K562 (cell line): ENCODE data around the gene FAM83G. TPM values are rescaled to one million over a fixed set of nuclear protein-coding genes. Genes with fewer than 3 reads are reported as not detected.
A peak's percentile ranks its signal among the peaks of the same experiment; 100 is the strongest.

Source experiments
- ATAC-seq: fragments of 200-7000 bp; cut with Tn5 transposase; 3 replicates; pipeline ENCODE4 v1.9.1; 2020; ENCODE audit warnings: moderate library complexity
- BruUV-seq: library from RNA; stranded (reverse); fragments of 400-500 nt; replicated peaks from 2 replicates; lab custom pipeline; 2021; lab: Mats Ljungman, UMichigan
- CTCF ChIA-PET: fragments of 300-600 bp; formaldehyde crosslinking; extraction: SDS; loops from one replicate; lab custom pipeline; 2021; ENCODE audit warnings: low intra/inter-chr PET ratio; lab: Yijun Ruan, JAX
- POLR2A ChIA-PET: fragments of 300-600, 350-650 bp; sonication (Branson Sonifier 250); formaldehyde crosslinking; extraction: SDS; loops from one replicate; lab custom pipeline; 2021; ENCODE audit warnings: antibody characterized with exemption, inconsistent platforms; lab: Yijun Ruan, JAX
- DNase-seq, 4 experiments: peaks; one replicate each; pipeline versions ENCODE4 v3.0.0 to v3.0.0-alpha.2; 2011 to 2018; ENCODE audit warnings: low spot score in 3 of 4, mixed read lengths in 3 of 4; ENCODE audit errors: extremely low read depth in 1 of 4
- FAIRE-seq: peaks from 2 replicates; lab custom pipeline; 2011; peaks lifted over from hg19 to GRCh38; lab: Jason Lieb, UNC
- H2AFZ ChIP-seq: 2 replicates; pipeline ENCODE4 v1.6.0; 2011; ENCODE audit warnings: low read depth, low read length, control low read depth, inconsistent platforms
- H3K27ac ChIP-seq: fragments of 200-600 bp; 3 replicates; pipeline ENCODE4 v1.8.0; 2011; ENCODE audit warnings: low read depth, mild to moderate bottlenecking, control low read depth, inconsistent platforms, low read length, moderate library complexity, mixed read lengths; ENCODE audit errors: extremely low read depth
- H3K27me3 ChIP-seq, 2 experiments: fragments of 300-600 bp in 1 of 2; 2 replicates in 1 of 2; 3 replicates in 1 of 2; pipeline versions ENCODE4 v1.6.0 to v1.8.0; 2011; ENCODE audit warnings: inconsistent platforms in 2 of 2, low read length in 2 of 2, mild to moderate bottlenecking in 1 of 2, mixed read lengths in 1 of 2, moderate library complexity in 1 of 2; ENCODE audit not compliant: control insufficient read depth in 2 of 2, insufficient read depth in 2 of 2
- H3K36me3 ChIP-seq: fragments of 300-600 bp; 3 replicates; pipeline ENCODE4 v1.8.0; 2011; ENCODE audit warnings: mild to moderate bottlenecking, low read length, inconsistent platforms; ENCODE audit not compliant: control insufficient read depth, insufficient read depth
- H3K4me1 ChIP-seq, 2 experiments: fragments of 200-600 bp in 1 of 2; replicated peaks in 1 of 2; 2 replicates in 1 of 2; 3 replicates in 1 of 2; pipeline versions ENCODE4 v1.5.1 to v1.8.0; 2011; ENCODE audit warnings: inconsistent platforms in 2 of 2, low read length in 2 of 2, mild to moderate bottlenecking in 1 of 2, mixed read lengths in 1 of 2, moderate library complexity in 1 of 2; ENCODE audit not compliant: control insufficient read depth in 2 of 2, insufficient read depth in 2 of 2
- H3K4me2 ChIP-seq: 2 replicates; pipeline ENCODE4 v1.6.1; 2011; ENCODE audit warnings: low read length, control low read depth, inconsistent platforms, mixed read lengths; ENCODE audit not compliant: insufficient read depth
- H3K4me3 ChIP-seq: fragments of 200-600 bp; sonication (generic), shearing (Covaris generic); 2 replicates; pipeline ENCODE4 v1.5.1; 2016; ENCODE audit warnings: control low read depth, inconsistent platforms
- H3K79me2 ChIP-seq: fragments of 200-600 bp; 3 replicates; pipeline ENCODE4 v1.8.0; 2011; ENCODE audit warnings: low read length, inconsistent platforms; ENCODE audit not compliant: control insufficient read depth, insufficient read depth
- H3K9ac ChIP-seq, 2 experiments: 2 replicates each; pipeline versions ENCODE4 v1.6.0 to v1.6.1; 2011; ENCODE audit warnings: low read depth in 2 of 2, low read length in 2 of 2, control low read depth in 1 of 2, inconsistent platforms in 1 of 2, mild to moderate bottlenecking in 1 of 2, mixed read lengths in 1 of 2; ENCODE audit not compliant: insufficient read depth in 1 of 2
- H3K9me1 ChIP-seq: one replicate; pipeline ENCODE4 v1.6.0; 2011; ENCODE audit warnings: inconsistent platforms, mild to moderate bottlenecking, low read length, moderate library complexity; ENCODE audit not compliant: control insufficient read depth, insufficient read depth
- H3K9me3 ChIP-seq: replicated peaks from 2 replicates; pipeline ENCODE4 v1.5.1; 2011; ENCODE audit warnings: low read depth, low read length, inconsistent platforms; ENCODE audit not compliant: control insufficient read depth, insufficient read depth
- H4K20me1 ChIP-seq: replicated peaks from 2 replicates; pipeline ENCODE4 v1.6.1; 2011; ENCODE audit warnings: low read length, inconsistent platforms, mixed read lengths; ENCODE audit not compliant: control insufficient read depth, insufficient read depth
- HDAC1 ChIP-seq, 2 experiments: fragments of 450-650 bp; IDR thresholded peaks; 2 replicates each; pipeline ENCODE4 v1.6.1; 2016 to 2017; ENCODE audit warnings: inconsistent platforms in 1 of 2, mild to moderate bottlenecking in 1 of 2, moderate library complexity in 1 of 2
- KLF16 ChIP-seq: IDR thresholded peaks from 2 replicates; pipeline ENCODE4 v1.6.1; 2016; ENCODE audit warnings: antibody characterized with exemption
- MIER1 ChIP-seq: fragments of 450-650 bp; IDR thresholded peaks from 2 replicates; pipeline ENCODE4 v1.6.1; 2016; ENCODE audit warnings: antibody characterized with exemption, mild to moderate bottlenecking, low read depth
- NFRKB ChIP-seq: fragments of 450-650 bp; IDR thresholded peaks from 2 replicates; pipeline ENCODE4 v1.6.1; 2016; ENCODE audit warnings: low read depth
- RNF2 ChIP-seq: sonication (generic); IDR thresholded peaks from 2 replicates; pipeline ENCODE4 v1.6.1; 2016
- SMARCB1 ChIP-seq: IDR thresholded peaks from 2 replicates; pipeline ENCODE4 v1.6.1; 2011; ENCODE audit warnings: improper control_type of control experiment, low read depth; ENCODE audit not compliant: insufficient read length
- STAT5A ChIP-seq: IDR thresholded peaks from 2 replicates; pipeline ENCODE4 v1.6.1; 2012; ENCODE audit warnings: low read length, inconsistent platforms, borderline replicate concordance
- TCF3 ChIP-seq: sonication (generic); formaldehyde crosslinking; IDR thresholded peaks from 2 replicates; pipeline ENCODE4 v1.4.0; 2020; ENCODE audit warnings: mild to moderate bottlenecking, missing genetic modification reagents
- ZFX ChIP-seq: sonication (generic); formaldehyde crosslinking; IDR thresholded peaks from 2 replicates; pipeline ENCODE4 v1.8.0; 2022; ENCODE audit warnings: mild to moderate bottlenecking, missing genetic modification reagents, moderate library complexity
- WGBS: fragments of 100-300 bp; shearing (Covaris generic); methylation state at CpG from one replicate; pipeline ENCODE4 v1.1.6; 2016; ENCODE audit warnings: low coverage, mixed read lengths; ENCODE audit not compliant: insufficient coverage; ENCODE audit errors: missing lambda C conversion rate; 5-methylcytosine and 5-hydroxymethylcytosine counted together
- in situ Hi-C: fragments of 300-500 bp; cut with MboI; formaldehyde crosslinking; loops from 4 replicates; pipeline ENCODE4 v1.15.0; 2018; ENCODE audit warnings: inconsistent platforms, mixed read lengths
- intact Hi-C: fragments of 100-400 bp; cut with micrococcal nuclease; formaldehyde crosslinking; loops from 2 replicates; pipeline ENCODE4 v1.14.2; 2022
- polyA plus RNA-seq, 8 experiments: library from polyadenylated mRNA; depleted of rRNA in 4 of 8; stranded (reverse) in 5 of 8; unstranded in 3 of 8; fragments of >200 nt; fragmentation: Nextera tagmentation in 2 of 8; fragmentation: Illumina TruSeq in 1 of 8; extraction: Ambion mirVana in 2 of 8; extraction: Trizol in 1 of 8; gene quantifications; 2 replicates each; pipeline versions ENCODE4 v1.2.1 to v1.2.3, GENCODE V29; 2011 to 2014; ENCODE audit warnings: inconsistent platforms in 1 of 8, missing spikeins in 1 of 8
- total RNA-seq, 7 experiments: library from RNA; depleted of rRNA in 6 of 7; stranded (reverse); fragments of >200 nt in 6 of 7; fragmentation: Illumina TruSeq in 2 of 7; extraction: Trizol in 2 of 7; gene quantifications; 2 replicates each; pipeline versions ENCODE4 v1.2.1 to v1.2.3, GENCODE V29; 2011 to 2021; ENCODE audit warnings: low replicate concordance in 1 of 7
- TF ChIP-seq, protein P1 (sequence below): fragments of 450-650 bp; IDR thresholded peaks from 2 replicates; pipeline ENCODE4 v1.6.1; 2016
- TF ChIP-seq, protein P2 (sequence below): sonication (generic); formaldehyde crosslinking; IDR thresholded peaks from 2 replicates; pipeline ENCODE4 v1.8.1; 2023; ENCODE audit warnings: mild to moderate bottlenecking, missing genetic modification reagents

The FAM83G gene
- total and polyA plus RNA-seq, 9 of the 15 experiments (the other 6 are each of a cell fraction or from before 2014, with no cell fraction given) = 0.04 to 10.3 (median 4.5) TPM; not detected in 1

DNA sequence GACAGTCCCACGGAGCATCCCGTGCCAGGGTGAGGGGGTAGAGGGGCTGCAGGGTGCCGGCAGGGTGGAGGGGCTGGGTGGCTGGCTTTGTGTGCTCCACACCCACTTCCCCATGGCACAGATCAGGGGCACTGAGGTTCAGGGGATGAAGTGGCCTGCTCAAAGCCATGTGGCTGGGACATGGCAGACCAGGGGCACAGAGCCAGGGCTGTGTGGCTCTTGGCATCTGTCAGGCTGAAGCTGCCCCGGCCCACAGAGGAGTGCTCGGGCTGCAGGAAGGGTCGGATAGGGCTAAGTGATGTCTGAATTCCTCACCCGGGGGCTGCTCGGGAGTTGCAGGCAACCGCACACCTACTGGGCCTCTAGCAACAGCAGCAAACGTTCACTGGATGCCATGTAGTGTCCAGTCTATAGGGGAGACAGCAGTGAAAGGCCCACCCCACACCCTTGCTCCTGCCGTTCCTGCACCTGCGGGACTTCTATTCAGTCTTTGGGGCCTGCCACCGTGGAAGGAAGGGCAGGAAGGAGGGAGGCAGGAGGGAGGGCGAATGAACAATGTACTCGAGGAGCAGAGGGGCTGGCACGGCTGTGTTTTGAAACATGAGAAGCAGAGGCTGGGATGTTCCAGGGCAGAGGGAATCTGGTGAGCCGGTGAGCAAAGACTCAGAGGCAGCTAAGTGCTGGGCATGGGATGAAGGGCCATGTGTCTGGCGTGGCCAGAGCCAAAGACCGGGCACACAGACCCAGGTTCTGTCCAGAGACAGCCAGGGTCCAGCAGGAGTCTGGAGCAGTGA, 37.5 kb downstream of the FAM83G start:
- DNase-seq (no peak), FAIRE-seq (no peak), ATAC-seq (no peak)
- no peak overlapping the region for H2AFZ ChIP-seq
- H3K79me2 ChIP-seq = no peaks in the 10 kb centered on the region
- WGBS = 38% methylated on average over 17 of the region's 19 CpGs
- H3K36me3 ChIP-seq = peaks cover 11% of the 10 kb centered on the region; the same call in 1 of the 3 replicates
- no peaks in the 10 kb centered on the region for H3K27me3 ChIP-seq
- 0 out of 2 replicates have a peak, but pooled peaks cover 3% of the 10 kb centered on the region for H4K20me1 ChIP-seq
- H3K9ac ChIP-seq = 0 out of 4 replicates have a peak overlapping the region, but pooled peaks of 1 of the 2 experiments have one; percentile 26
- no peak overlapping the region for H3K4me3 ChIP-seq
- BruUV-seq = no TSS peak
- TF ChIP-seq RNF2 = no peak
- ChIA-PET POLR2A (interaction anchor here (0.5 kb wide), 1 partner anchor 21 kb away, joined by 3 read pairs; no protein-coding TSS in a partner anchor), CTCF (no interaction called here)
- H3K27ac ChIP-seq = no peak overlapping the region
- H3K9me1 ChIP-seq = no peaks in the 10 kb centered on the region
- H3K4me2 ChIP-seq = no peak overlapping the region
- H3K9me3 ChIP-seq = no peaks in the 10 kb centered on the region
- peaks cover 0 to 29% of the 10 kb centered on the region in 2 experiments; a peak in 3 of 5 replicates for H3K4me1 ChIP-seq
- in situ Hi-C loops = no loop called here
- intact Hi-C loops = no loop called here

- DNase-seq = no peak
- ChIA-PET POLR2A (no interaction called here), CTCF (no interaction called here)
- no peaks in the 10 kb centered on the region for H3K27me3 ChIP-seq
- H3K4me2 ChIP-seq = no peak overlapping the region
- no peak for FAIRE-seq
- no peaks in the 10 kb centered on the region for H3K9me3 ChIP-seq
- no TSS peak for BruUV-seq
- H3K79me2 ChIP-seq = no peaks in the 10 kb centered on the region
- no peak for ATAC-seq
- no peaks in the 10 kb centered on the region for H3K9me1 ChIP-seq
- no peaks in the 10 kb centered on the region for H3K36me3 ChIP-seq
- peaks cover 0 to 36% of the 10 kb centered on the region in 2 experiments; a peak in 3 of 5 replicates for H3K4me1 ChIP-seq
- 32% methylated on average over 10 of the region's 14 CpGs for WGBS
- no peak overlapping the region for H3K9ac ChIP-seq
- 0 out of 2 replicates have a peak, but pooled peaks cover 3% of the 10 kb centered on the region for H4K20me1 ChIP-seq
- no peak overlapping the region for H2AFZ ChIP-seq
- no peak overlapping the region for H3K4me3 ChIP-seq
- H3K27ac ChIP-seq = no peak overlapping the region
- in situ Hi-C loops = no loop called here
- intact Hi-C loops = no loop called here
- TF ChIP-seq TCF3 (CRISPR knock-in tag) (no peak), STAT5A (no peak), HDAC1 (IDR thresholded peaks at IDR 0.05) (no peak), NFRKB (no peak), SMARCB1 (no peak), KLF16 (no peak), MIER1 (no peak), ZFX (CRISPR knock-in tag) (no peak)
- TF ChIP-seq, protein P1, sequence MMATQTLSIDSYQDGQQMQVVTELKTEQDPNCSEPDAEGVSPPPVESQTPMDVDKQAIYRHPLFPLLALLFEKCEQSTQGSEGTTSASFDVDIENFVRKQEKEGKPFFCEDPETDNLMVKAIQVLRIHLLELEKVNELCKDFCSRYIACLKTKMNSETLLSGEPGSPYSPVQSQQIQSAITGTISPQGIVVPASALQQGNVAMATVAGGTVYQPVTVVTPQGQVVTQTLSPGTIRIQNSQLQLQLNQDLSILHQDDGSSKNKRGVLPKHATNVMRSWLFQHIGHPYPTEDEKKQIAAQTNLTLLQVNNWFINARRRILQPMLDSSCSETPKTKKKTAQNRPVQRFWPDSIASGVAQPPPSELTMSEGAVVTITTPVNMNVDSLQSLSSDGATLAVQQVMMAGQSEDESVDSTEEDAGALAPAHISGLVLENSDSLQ = no peak
- TF ChIP-seq, protein P2, sequence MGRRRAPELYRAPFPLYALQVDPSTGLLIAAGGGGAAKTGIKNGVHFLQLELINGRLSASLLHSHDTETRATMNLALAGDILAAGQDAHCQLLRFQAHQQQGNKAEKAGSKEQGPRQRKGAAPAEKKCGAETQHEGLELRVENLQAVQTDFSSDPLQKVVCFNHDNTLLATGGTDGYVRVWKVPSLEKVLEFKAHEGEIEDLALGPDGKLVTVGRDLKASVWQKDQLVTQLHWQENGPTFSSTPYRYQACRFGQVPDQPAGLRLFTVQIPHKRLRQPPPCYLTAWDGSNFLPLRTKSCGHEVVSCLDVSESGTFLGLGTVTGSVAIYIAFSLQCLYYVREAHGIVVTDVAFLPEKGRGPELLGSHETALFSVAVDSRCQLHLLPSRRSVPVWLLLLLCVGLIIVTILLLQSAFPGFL (CRISPR knock-in tag) = no peak
Observed at GRCh38 chr17:18965530-18966236, 38.9 kb downstream of the FAM83G start.
